Upper lobe of left lung (tissue), 4 donors: ENCODE data around the gene EIPR1.
A peak's percentile ranks its signal among the peaks of the same experiment; 100 is the strongest.

ENCODE experiments used
- CTCF ChIP-seq, 6 experiments: fragments of 450-650 bp in 4 of 6; fragments of 200-600 bp in 2 of 6; sonication (generic) in 2 of 6; IDR thresholded peaks; one replicate each; pipeline ENCODE4 v1.5.1; 2016 to 2019; ENCODE audit warnings: antibody characterized with exemption in 6 of 6
- POLR2A ChIP-seq, 4 donors: fragments of 450-650 bp; IDR thresholded peaks; one replicate each; pipeline ENCODE4 v1.5.1; 2016 to 2017; ENCODE audit warnings: antibody characterized with exemption in 4 of 4, mild to moderate bottlenecking in 2 of 4
- POLR2AphosphoS5 ChIP-seq, 2 donors: sonication (generic); formaldehyde crosslinking; IDR thresholded peaks; one replicate each; pipeline ENCODE4 v1.5.1; 2017; ENCODE audit warnings: antibody characterized with exemption in 2 of 2

GRCh38 chr2:3379647-3380534 is 2.3 kb upstream of the EIPR1 start, which contains the start of gene TRAPPC12:
- TF ChIP-seq POLR2A (IDR thresholded peaks at IDR 0.05) (peak; percentile 52 to 88 (median 76)), POLR2AphosphoS5 (IDR thresholded peaks at IDR 0.05) (peak; percentile 86 to 87), CTCF (IDR thresholded peaks at IDR 0.05) (peak; percentile 12 to 56 (median 35))
